Measurements from ENCODE around the gene DDAH1.

DDAH1 gene

GRCh38 chr1:85343213-85343611 lies 121.7 kb downstream of the DDAH1 start:
- ChIA-PET POLR2A (no interaction called here), CTCF (interaction anchor here (1.2 to 2.1 kb wide), 4 partner anchors 9 to 349 kb away, joined by 3 to 7 read pairs (median 4); no protein-coding TSS in a partner anchor)
- Histone ChIP-seq H3K36me3 (ENCODE audit: control insufficient read depth in 4 of 4, insufficient read depth in 4 of 4, low read length in 3 of 4) (no peaks in the 10 kb centered on the region), H3K9me3 (ENCODE audit: control extremely low read depth in 1 of 5, control insufficient read depth in 4 of 5, insufficient read depth in 2 of 5, low read depth in 1 of 5, low read length in 4 of 5) (no peaks in the 10 kb centered on the region), H3K27me3 (replicated peaks in 2 of 5; ENCODE audit: control insufficient read depth in 4 of 5, insufficient read depth in 5 of 5, low read length in 4 of 5) (no peaks in the 10 kb centered on the region), H3K4me1 (ENCODE audit: control extremely low read depth in 1 of 4, control insufficient read depth in 4 of 4, insufficient read depth in 4 of 4, low read length in 3 of 4) (peaks cover 0 to 5% (median 2%) of the 10 kb centered on the region in 4 experiments), H3K27ac (ENCODE audit: insufficient read depth in 1 of 2, low read depth in 1 of 2, low read length in 2 of 2, poor library complexity in 1 of 2, severe bottlenecking in 2 of 2) (no peak overlapping the region), H3K4me3 (ENCODE audit: control insufficient read depth in 1 of 7, extremely low read depth in 1 of 7, insufficient read depth in 4 of 7, low read depth in 2 of 7, low read length in 6 of 7) (no peak overlapping the region)
- WGBS (ENCODE audit: insufficient coverage) = no CpG with 5 or more reads among the region's 1 CpG
- no peak for DNase-seq

DNA sequence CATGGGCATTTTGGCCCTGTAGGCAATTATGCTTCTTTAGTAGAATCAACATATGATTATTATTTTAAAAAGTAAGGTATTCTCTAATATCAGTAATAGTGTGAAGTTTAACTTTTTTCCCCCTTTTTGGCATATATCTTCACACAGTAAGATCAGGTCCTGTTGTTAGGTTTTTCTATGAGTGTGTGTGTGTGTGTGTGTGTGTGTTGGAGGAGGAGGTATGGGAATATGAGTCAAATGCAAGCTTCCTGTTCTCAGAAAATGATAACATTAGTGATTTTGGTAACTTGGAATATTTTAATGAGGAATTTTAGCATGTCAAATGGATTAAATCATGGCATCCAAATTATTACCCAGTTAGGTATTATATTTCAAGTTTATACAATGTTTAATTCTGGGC lies 122.8 kb downstream of the DDAH1 start:
- H3K4me1 ChIP-seq (ENCODE audit: control extremely low read depth in 1 of 4, control insufficient read depth in 4 of 4, insufficient read depth in 4 of 4, low read length in 3 of 4) = peaks cover 0 to 10% (median 2%) of the 10 kb centered on the region in 4 experiments
- no peak for DNase-seq
- no peak overlapping the region for H3K27ac ChIP-seq (ENCODE audit: insufficient read depth in 1 of 2, low read depth in 1 of 2, low read length in 2 of 2, poor library complexity in 1 of 2, severe bottlenecking in 2 of 2)
- H3K9me3 ChIP-seq (ENCODE audit: control extremely low read depth in 1 of 5, control insufficient read depth in 4 of 5, insufficient read depth in 2 of 5, low read depth in 1 of 5, low read length in 4 of 5) = no peaks in the 10 kb centered on the region
- no peaks in the 10 kb centered on the region for H3K27me3 ChIP-seq (replicated peaks in 2 of 5; ENCODE audit: control insufficient read depth in 4 of 5, insufficient read depth in 5 of 5, low read length in 4 of 5)
- no peak overlapping the region for H3K4me3 ChIP-seq (ENCODE audit: control insufficient read depth in 1 of 7, extremely low read depth in 1 of 7, insufficient read depth in 4 of 7, low read depth in 2 of 7, low read length in 6 of 7)
- ChIA-PET CTCF (interaction anchor here (2.1 kb wide), 1 partner anchor 10 kb away, joined by 5 read pairs; no protein-coding TSS in a partner anchor), POLR2A (no interaction called here)
- no peaks in the 10 kb centered on the region for H3K36me3 ChIP-seq (ENCODE audit: control insufficient read depth in 4 of 4, insufficient read depth in 4 of 4, low read length in 3 of 4)

GRCh38 chr1:85340427-85340826 lies 124.5 kb downstream of the DDAH1 start:
- CTCF ChIA-PET = interaction anchor here (0.9 to 1.7 kb wide), 3 partner anchors 8 to 241 kb away, joined by 3 to 4 read pairs (median 3); partner anchors contain the start of gene CCN1
- H3K9me3 ChIP-seq (ENCODE audit: control extremely low read depth in 1 of 5, control insufficient read depth in 4 of 5, insufficient read depth in 2 of 5, low read depth in 1 of 5, low read length in 4 of 5) = no peaks in the 10 kb centered on the region
- H3K27ac ChIP-seq (ENCODE audit: insufficient read depth in 1 of 2, low read depth in 1 of 2, low read length in 2 of 2, poor library complexity in 1 of 2, severe bottlenecking in 2 of 2) = no peak overlapping the region
- no peak overlapping the region for H3K4me3 ChIP-seq (ENCODE audit: control insufficient read depth in 1 of 7, extremely low read depth in 1 of 7, insufficient read depth in 4 of 7, low read depth in 2 of 7, low read length in 6 of 7)
- no peak for DNase-seq
- no peaks in the 10 kb centered on the region for H3K36me3 ChIP-seq (ENCODE audit: control insufficient read depth in 4 of 4, insufficient read depth in 4 of 4, low read length in 3 of 4)
- no peaks in the 10 kb centered on the region for H3K27me3 ChIP-seq (replicated peaks in 2 of 5; ENCODE audit: control insufficient read depth in 4 of 5, insufficient read depth in 5 of 5, low read length in 4 of 5)
- WGBS (ENCODE audit: insufficient coverage) = 100% methylated on average over 3 of the region's 3 CpGs
- POLR2A ChIA-PET = no interaction called here
- peaks cover 0 to 12% (median 3%) of the 10 kb centered on the region in 4 experiments for H3K4me1 ChIP-seq (ENCODE audit: control extremely low read depth in 1 of 4, control insufficient read depth in 4 of 4, insufficient read depth in 4 of 4, low read length in 3 of 4)

- Histone ChIP-seq H3K4me3 (ENCODE audit: control insufficient read depth in 1 of 7, extremely low read depth in 1 of 7, insufficient read depth in 4 of 7, low read depth in 2 of 7, low read length in 6 of 7) (no peak overlapping the region), H3K27me3 (replicated peaks in 2 of 5; ENCODE audit: control insufficient read depth in 4 of 5, insufficient read depth in 5 of 5, low read length in 4 of 5) (no peaks in the 10 kb centered on the region), H3K4me1 (ENCODE audit: control extremely low read depth in 1 of 4, control insufficient read depth in 4 of 4, insufficient read depth in 4 of 4, low read length in 3 of 4) (peaks cover 0 to 16% (median 5%) of the 10 kb centered on the region in 4 experiments), H3K9me3 (ENCODE audit: control extremely low read depth in 1 of 5, control insufficient read depth in 4 of 5, insufficient read depth in 2 of 5, low read depth in 1 of 5, low read length in 4 of 5) (no peaks in the 10 kb centered on the region), H3K27ac (ENCODE audit: insufficient read depth in 1 of 2, low read depth in 1 of 2, low read length in 2 of 2, poor library complexity in 1 of 2, severe bottlenecking in 2 of 2) (no peak overlapping the region), H3K36me3 (ENCODE audit: control insufficient read depth in 4 of 4, insufficient read depth in 4 of 4, low read length in 3 of 4) (no peaks in the 10 kb centered on the region)
- WGBS (ENCODE audit: insufficient coverage) = 97% methylated on average over 3 of the region's 7 CpGs
- CTCF ChIA-PET = interaction anchor here (1.1 to 1.7 kb wide), 2 partner anchors 9 to 10 kb away, joined by 3 to 4 read pairs; no protein-coding TSS in a partner anchor
- POLR2A ChIA-PET = no interaction called here
- DNase-seq = no peak
These were observed 125.1 kb downstream of the DDAH1 start for GRCh38 chr1:85339656-85340399.

GRCh38 chr1:85339089-85339488 lies 125.9 kb downstream of the DDAH1 start:
- H3K9me3 ChIP-seq (ENCODE audit: control extremely low read depth in 1 of 5, control insufficient read depth in 4 of 5, insufficient read depth in 2 of 5, low read depth in 1 of 5, low read length in 4 of 5) = peaks cover 0 to 3% (median 2%) of the 10 kb centered on the region in 5 experiments
- ChIA-PET POLR2A (no interaction called here), CTCF (interaction anchor here (1.2 kb wide), 1 partner anchor 16 kb away, joined by 3 read pairs; no protein-coding TSS in a partner anchor)
- H3K27me3 ChIP-seq (replicated peaks in 2 of 5; ENCODE audit: control insufficient read depth in 4 of 5, insufficient read depth in 5 of 5, low read length in 4 of 5) = no peaks in the 10 kb centered on the region
- H3K27ac ChIP-seq (ENCODE audit: insufficient read depth in 1 of 2, low read depth in 1 of 2, low read length in 2 of 2, poor library complexity in 1 of 2, severe bottlenecking in 2 of 2) = no peak overlapping the region
- no peak for DNase-seq
- no peaks in the 10 kb centered on the region for H3K36me3 ChIP-seq (ENCODE audit: control insufficient read depth in 4 of 4, insufficient read depth in 4 of 4, low read length in 3 of 4)
- H3K4me1 ChIP-seq (ENCODE audit: control extremely low read depth in 1 of 4, control insufficient read depth in 4 of 4, insufficient read depth in 4 of 4, low read length in 3 of 4) = peaks cover 0 to 23% (median 4%) of the 10 kb centered on the region in 4 experiments
- WGBS (ENCODE audit: insufficient coverage) = 100% methylated on average over 1 of the region's 5 CpGs
- H3K4me3 ChIP-seq (ENCODE audit: control insufficient read depth in 1 of 7, extremely low read depth in 1 of 7, insufficient read depth in 4 of 7, low read depth in 2 of 7, low read length in 6 of 7) = no peak overlapping the region

- Histone ChIP-seq H3K27ac (ENCODE audit: insufficient read depth in 1 of 2, low read depth in 1 of 2, low read length in 2 of 2, poor library complexity in 1 of 2, severe bottlenecking in 2 of 2) (no peak overlapping the region), H3K9me3 (ENCODE audit: control extremely low read depth in 1 of 5, control insufficient read depth in 4 of 5, insufficient read depth in 2 of 5, low read depth in 1 of 5, low read length in 4 of 5) (peaks cover 0 to 13% (median 9%) of the 10 kb centered on the region in 5 experiments), H3K27me3 (replicated peaks in 2 of 5; ENCODE audit: control insufficient read depth in 4 of 5, insufficient read depth in 5 of 5, low read length in 4 of 5) (no peaks in the 10 kb centered on the region), H3K36me3 (ENCODE audit: control insufficient read depth in 4 of 4, insufficient read depth in 4 of 4, low read length in 3 of 4) (no peaks in the 10 kb centered on the region), H3K4me1 (ENCODE audit: control extremely low read depth in 1 of 4, control insufficient read depth in 4 of 4, insufficient read depth in 4 of 4, low read length in 3 of 4) (peaks cover 0 to 18% (median 3%) of the 10 kb centered on the region in 4 experiments), H3K4me3 (ENCODE audit: control insufficient read depth in 1 of 7, extremely low read depth in 1 of 7, insufficient read depth in 4 of 7, low read depth in 2 of 7, low read length in 6 of 7) (no peak overlapping the region)
- ChIA-PET POLR2A (no interaction called here), CTCF (no interaction called here)
- peak; percentile 18 to 74 (median 66) for DNase-seq
- no CpG with 5 or more reads among the region's 2 CpGs for WGBS (ENCODE audit: insufficient coverage)
These were observed 130.0 kb downstream of the DDAH1 start for GRCh38 chr1:85334962-85335361.

- DNase-seq = no peak
- H3K27ac ChIP-seq (ENCODE audit: insufficient read depth in 1 of 2, low read depth in 1 of 2, low read length in 2 of 2, poor library complexity in 1 of 2, severe bottlenecking in 2 of 2) = no peak overlapping the region
- H3K4me1 ChIP-seq (ENCODE audit: control extremely low read depth in 1 of 4, control insufficient read depth in 4 of 4, insufficient read depth in 4 of 4, low read length in 3 of 4) = peaks cover 0 to 18% (median 3%) of the 10 kb centered on the region in 4 experiments
- H3K36me3 ChIP-seq (ENCODE audit: control insufficient read depth in 4 of 4, insufficient read depth in 4 of 4, low read length in 3 of 4) = no peaks in the 10 kb centered on the region
- WGBS (ENCODE audit: insufficient coverage) = 100% methylated on average over 1 of the region's 1 CpG
- ChIA-PET CTCF (no interaction called here), POLR2A (no interaction called here)
- H3K4me3 ChIP-seq (ENCODE audit: control insufficient read depth in 1 of 7, extremely low read depth in 1 of 7, insufficient read depth in 4 of 7, low read depth in 2 of 7, low read length in 6 of 7) = no peak overlapping the region
- H3K27me3 ChIP-seq (replicated peaks in 2 of 5; ENCODE audit: control insufficient read depth in 4 of 5, insufficient read depth in 5 of 5, low read length in 4 of 5) = no peaks in the 10 kb centered on the region
- peaks cover 0 to 13% (median 9%) of the 10 kb centered on the region in 5 experiments for H3K9me3 ChIP-seq (ENCODE audit: control extremely low read depth in 1 of 5, control insufficient read depth in 4 of 5, insufficient read depth in 2 of 5, low read depth in 1 of 5, low read length in 4 of 5)
These were observed 131.8 kb downstream of the DDAH1 start for GRCh38 chr1:85333186-85333585.
